K562 (cell line): ENCODE measurements around the gene PIK3CD.

Experiments
- FIP1L1 ChIP-seq: fragments of 200-400 bp; formaldehyde crosslinking; IDR thresholded peaks from 2 replicates; pipeline ENCODE4 v1.6.1; 2018; ENCODE audit warnings: mild to moderate bottlenecking, low read depth, low read length; ENCODE audit not compliant: poor library complexity, severe bottlenecking
- FOSL1 ChIP-seq: fragments of 200-800 bp; sonication (Bioruptor generic); conservative IDR thresholded peaks from 2 replicates; pipeline ENCODE4 v1.6.1; 2016; ENCODE audit warnings: missing genetic modification characterization, missing compliant biosample characterization
- FOXA1 ChIP-seq: fragments of 450-650 bp; IDR thresholded peaks from 2 replicates; pipeline ENCODE4 v1.6.1; 2016; ENCODE audit warnings: mild to moderate bottlenecking, borderline replicate concordance
- KDM1A ChIP-seq, 2 experiments: fragments of 450-650 bp; IDR thresholded peaks; 2 replicates each; pipeline ENCODE4 v1.6.1; 2016; ENCODE audit warnings: mild to moderate bottlenecking in 2 of 2
- SMAD4 ChIP-seq: fragments of 250-450 bp; sonication (Bioruptor Pico); conservative IDR thresholded peaks from 2 replicates; pipeline ENCODE4 v1.8.0; 2021; ENCODE audit warnings: inconsistent platforms, mild to moderate bottlenecking, moderate library complexity
- SMARCA4 ChIP-seq: fragments of 450-650 bp; IDR thresholded peaks from 2 replicates; pipeline ENCODE4 v1.6.1; 2016
- ZNF436 ChIP-seq: fragments of 250-450, 450-650 bp; sonication (Bioruptor Pico); formaldehyde crosslinking; IDR thresholded peaks from 2 replicates; pipeline ENCODE4 v1.7.0; 2020; ENCODE audit warnings: mild to moderate bottlenecking
- TF ChIP-seq, protein P1 (sequence below): sonication (generic); formaldehyde crosslinking; IDR thresholded peaks from 2 replicates; pipeline ENCODE4 v1.4.0; 2020; ENCODE audit warnings: mild to moderate bottlenecking, missing genetic modification reagents
- TF ChIP-seq, protein P2 (sequence below): sonication (generic); formaldehyde crosslinking; IDR thresholded peaks from 2 replicates; pipeline ENCODE4 v1.8.0; 2022; ENCODE audit warnings: missing genetic modification reagents, mild to moderate bottlenecking, borderline replicate concordance

DNA sequence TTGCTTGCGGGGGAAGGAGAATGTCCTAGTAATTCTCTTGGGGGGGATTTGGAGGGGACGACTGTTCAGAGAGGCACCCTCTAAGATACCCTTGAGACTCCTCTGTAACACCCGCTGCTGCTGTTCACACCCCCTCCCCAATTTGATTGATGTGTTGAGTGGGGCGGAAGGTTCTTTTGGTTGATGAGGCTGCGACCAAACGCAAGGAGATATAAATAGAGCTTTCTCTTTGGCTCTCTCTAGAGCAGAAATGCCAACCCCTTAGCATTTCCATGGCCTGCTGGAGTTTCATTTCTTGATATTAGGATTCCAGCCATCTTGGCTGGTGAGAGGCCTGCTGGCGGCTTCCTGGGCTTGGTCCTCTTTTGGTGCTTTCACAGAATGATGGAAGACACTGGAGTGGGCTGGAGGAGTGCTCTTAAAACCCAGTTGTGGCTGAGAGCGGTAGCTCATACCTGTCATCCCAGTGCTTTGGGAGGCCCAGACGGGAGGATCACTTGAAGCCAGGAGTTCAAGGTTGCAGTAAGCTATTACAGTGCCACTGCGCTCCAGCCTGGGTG is 2.0 kb downstream of the PIK3CD start:
- TF ChIP-seq FIP1L1 (no peak), SMARCA4 (no peak), KDM1A (IDR thresholded peaks at IDR 0.05) (no peak), FOSL1 (tag) (no peak), FOXA1 (no peak), SMAD4 (CRISPR knock-in tag) (no peak), ZNF436 (CRISPR knock-in tag) (no peak)
- TF ChIP-seq, protein P1, sequence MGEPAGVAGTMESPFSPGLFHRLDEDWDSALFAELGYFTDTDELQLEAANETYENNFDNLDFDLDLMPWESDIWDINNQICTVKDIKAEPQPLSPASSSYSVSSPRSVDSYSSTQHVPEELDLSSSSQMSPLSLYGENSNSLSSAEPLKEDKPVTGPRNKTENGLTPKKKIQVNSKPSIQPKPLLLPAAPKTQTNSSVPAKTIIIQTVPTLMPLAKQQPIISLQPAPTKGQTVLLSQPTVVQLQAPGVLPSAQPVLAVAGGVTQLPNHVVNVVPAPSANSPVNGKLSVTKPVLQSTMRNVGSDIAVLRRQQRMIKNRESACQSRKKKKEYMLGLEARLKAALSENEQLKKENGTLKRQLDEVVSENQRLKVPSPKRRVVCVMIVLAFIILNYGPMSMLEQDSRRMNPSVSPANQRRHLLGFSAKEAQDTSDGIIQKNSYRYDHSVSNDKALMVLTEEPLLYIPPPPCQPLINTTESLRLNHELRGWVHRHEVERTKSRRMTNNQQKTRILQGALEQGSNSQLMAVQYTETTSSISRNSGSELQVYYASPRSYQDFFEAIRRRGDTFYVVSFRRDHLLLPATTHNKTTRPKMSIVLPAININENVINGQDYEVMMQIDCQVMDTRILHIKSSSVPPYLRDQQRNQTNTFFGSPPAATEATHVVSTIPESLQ, result no peak
- TF ChIP-seq, protein P2, sequence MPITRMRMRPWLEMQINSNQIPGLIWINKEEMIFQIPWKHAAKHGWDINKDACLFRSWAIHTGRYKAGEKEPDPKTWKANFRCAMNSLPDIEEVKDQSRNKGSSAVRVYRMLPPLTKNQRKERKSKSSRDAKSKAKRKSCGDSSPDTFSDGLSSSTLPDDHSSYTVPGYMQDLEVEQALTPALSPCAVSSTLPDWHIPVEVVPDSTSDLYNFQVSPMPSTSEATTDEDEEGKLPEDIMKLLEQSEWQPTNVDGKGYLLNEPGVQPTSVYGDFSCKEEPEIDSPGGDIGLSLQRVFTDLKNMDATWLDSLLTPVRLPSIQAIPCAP, result no peak
